K562 (cell line): ENCODE measurements around the gene CAPN2. TPM values are rescaled to one million over a fixed set of nuclear protein-coding genes. Genes with fewer than 3 reads are reported as not detected.
A peak's percentile ranks its signal among the peaks of the same experiment; 100 is the strongest.

Experiments
- ATAC-seq: fragments of 200-7000 bp; cut with Tn5 transposase; 3 replicates; pipeline ENCODE4 v1.9.1; 2020; ENCODE audit warnings: moderate library complexity
- BruUV-seq: library from RNA; stranded (reverse); fragments of 400-500 nt; replicated peaks from 2 replicates; lab custom pipeline; 2021; lab: Mats Ljungman, UMichigan
- CTCF ChIA-PET: fragments of 300-600 bp; formaldehyde crosslinking; extraction: SDS; loops from one replicate; lab custom pipeline; 2021; ENCODE audit warnings: low intra/inter-chr PET ratio; lab: Yijun Ruan, JAX
- POLR2A ChIA-PET: fragments of 300-600, 350-650 bp; sonication (Branson Sonifier 250); formaldehyde crosslinking; extraction: SDS; loops from one replicate; lab custom pipeline; 2021; ENCODE audit warnings: antibody characterized with exemption, inconsistent platforms; lab: Yijun Ruan, JAX
- DNase-seq, 4 experiments: peaks; one replicate each; pipeline versions ENCODE4 v3.0.0 to v3.0.0-alpha.2; 2011 to 2018; ENCODE audit warnings: low spot score in 3 of 4, mixed read lengths in 3 of 4; ENCODE audit errors: extremely low read depth in 1 of 4
- FAIRE-seq: peaks from 2 replicates; lab custom pipeline; 2011; peaks lifted over from hg19 to GRCh38; lab: Jason Lieb, UNC
- H2AFZ ChIP-seq: 2 replicates; pipeline ENCODE4 v1.6.0; 2011; ENCODE audit warnings: low read depth, low read length, control low read depth, inconsistent platforms
- H3K27ac ChIP-seq: fragments of 200-600 bp; 3 replicates; pipeline ENCODE4 v1.8.0; 2011; ENCODE audit warnings: low read depth, mild to moderate bottlenecking, control low read depth, inconsistent platforms, low read length, moderate library complexity, mixed read lengths; ENCODE audit errors: extremely low read depth
- H3K27me3 ChIP-seq, 2 experiments: fragments of 300-600 bp in 1 of 2; 2 replicates in 1 of 2; 3 replicates in 1 of 2; pipeline versions ENCODE4 v1.6.0 to v1.8.0; 2011; ENCODE audit warnings: inconsistent platforms in 2 of 2, low read length in 2 of 2, mild to moderate bottlenecking in 1 of 2, mixed read lengths in 1 of 2, moderate library complexity in 1 of 2; ENCODE audit not compliant: control insufficient read depth in 2 of 2, insufficient read depth in 2 of 2
- H3K36me3 ChIP-seq: fragments of 300-600 bp; 3 replicates; pipeline ENCODE4 v1.8.0; 2011; ENCODE audit warnings: mild to moderate bottlenecking, low read length, inconsistent platforms; ENCODE audit not compliant: control insufficient read depth, insufficient read depth
- H3K4me1 ChIP-seq, 2 experiments: fragments of 200-600 bp in 1 of 2; replicated peaks in 1 of 2; 2 replicates in 1 of 2; 3 replicates in 1 of 2; pipeline versions ENCODE4 v1.5.1 to v1.8.0; 2011; ENCODE audit warnings: inconsistent platforms in 2 of 2, low read length in 2 of 2, mild to moderate bottlenecking in 1 of 2, mixed read lengths in 1 of 2, moderate library complexity in 1 of 2; ENCODE audit not compliant: control insufficient read depth in 2 of 2, insufficient read depth in 2 of 2
- H3K4me2 ChIP-seq: 2 replicates; pipeline ENCODE4 v1.6.1; 2011; ENCODE audit warnings: low read length, control low read depth, inconsistent platforms, mixed read lengths; ENCODE audit not compliant: insufficient read depth
- H3K4me3 ChIP-seq: fragments of 200-600 bp; sonication (generic), shearing (Covaris generic); 2 replicates; pipeline ENCODE4 v1.5.1; 2016; ENCODE audit warnings: control low read depth, inconsistent platforms
- H3K79me2 ChIP-seq: fragments of 200-600 bp; 3 replicates; pipeline ENCODE4 v1.8.0; 2011; ENCODE audit warnings: low read length, inconsistent platforms; ENCODE audit not compliant: control insufficient read depth, insufficient read depth
- H3K9ac ChIP-seq, 2 experiments: 2 replicates each; pipeline versions ENCODE4 v1.6.0 to v1.6.1; 2011; ENCODE audit warnings: low read depth in 2 of 2, low read length in 2 of 2, control low read depth in 1 of 2, inconsistent platforms in 1 of 2, mild to moderate bottlenecking in 1 of 2, mixed read lengths in 1 of 2; ENCODE audit not compliant: insufficient read depth in 1 of 2
- H3K9me1 ChIP-seq: one replicate; pipeline ENCODE4 v1.6.0; 2011; ENCODE audit warnings: inconsistent platforms, mild to moderate bottlenecking, low read length, moderate library complexity; ENCODE audit not compliant: control insufficient read depth, insufficient read depth
- H3K9me3 ChIP-seq: replicated peaks from 2 replicates; pipeline ENCODE4 v1.5.1; 2011; ENCODE audit warnings: low read depth, low read length, inconsistent platforms; ENCODE audit not compliant: control insufficient read depth, insufficient read depth
- H4K20me1 ChIP-seq: replicated peaks from 2 replicates; pipeline ENCODE4 v1.6.1; 2011; ENCODE audit warnings: low read length, inconsistent platforms, mixed read lengths; ENCODE audit not compliant: control insufficient read depth, insufficient read depth
- ARNT ChIP-seq, 2 experiments: fragments of 450-650 bp; IDR thresholded peaks; 2 replicates each; pipeline ENCODE4 v1.6.1; 2016; ENCODE audit warnings: mild to moderate bottlenecking in 1 of 2
- E2F8 ChIP-seq: fragments of 450-650 bp; IDR thresholded peaks from 2 replicates; pipeline ENCODE4 v1.7.1; 2018; ENCODE audit warnings: mild to moderate bottlenecking, low read depth; ENCODE audit not compliant: partially characterized antibody
- FOXJ3 ChIP-seq: sonication (generic); formaldehyde crosslinking; IDR thresholded peaks from 2 replicates; pipeline ENCODE4 v1.4.0; 2020; ENCODE audit warnings: mild to moderate bottlenecking, missing genetic modification reagents
- GATAD2B ChIP-seq: fragments of 450-650 bp; IDR thresholded peaks from 2 replicates; pipeline ENCODE4 v1.6.1; 2017; ENCODE audit warnings: mild to moderate bottlenecking, borderline replicate concordance
- MTA1 ChIP-seq: fragments of 450-650 bp; IDR thresholded peaks from 2 replicates; pipeline ENCODE4 v1.6.1; 2017; ENCODE audit warnings: borderline replicate concordance
- SMAD2 ChIP-seq: fragments of 150-350 bp; IDR thresholded peaks from 2 replicates; pipeline ENCODE4 v1.6.1; 2014; ENCODE audit warnings: low read depth, mild to moderate bottlenecking, low read length
- TEAD4 ChIP-seq, 2 experiments: sonication (generic) in 1 of 2; formaldehyde crosslinking in 1 of 2; IDR thresholded peaks; 2 replicates each; pipeline versions ENCODE4 v1.6.1 to v1.8.0; 2012 to 2022; ENCODE audit warnings: borderline replicate concordance in 1 of 2, inconsistent platforms in 1 of 2, low read length in 1 of 2, mild to moderate bottlenecking in 1 of 2, missing genetic modification reagents in 1 of 2
- ZNF212 ChIP-seq: fragments of 450-650 bp; formaldehyde crosslinking; IDR thresholded peaks from 2 replicates; pipeline ENCODE4 v1.4.0; 2020; ENCODE audit warnings: mild to moderate bottlenecking
- ZNF561 ChIP-seq: fragments of 450-650 bp; formaldehyde crosslinking; conservative IDR thresholded peaks from 2 replicates; pipeline ENCODE4 v1.4.0; 2020; ENCODE audit warnings: mild to moderate bottlenecking, moderate library complexity
- WGBS: fragments of 100-300 bp; shearing (Covaris generic); methylation state at CpG from one replicate; pipeline ENCODE4 v1.1.6; 2016; ENCODE audit warnings: low coverage, mixed read lengths; ENCODE audit not compliant: insufficient coverage; ENCODE audit errors: missing lambda C conversion rate; 5-methylcytosine and 5-hydroxymethylcytosine counted together
- in situ Hi-C: fragments of 300-500 bp; cut with MboI; formaldehyde crosslinking; loops from 4 replicates; pipeline ENCODE4 v1.15.0; 2018; ENCODE audit warnings: inconsistent platforms, mixed read lengths
- intact Hi-C: fragments of 100-400 bp; cut with micrococcal nuclease; formaldehyde crosslinking; loops from 2 replicates; pipeline ENCODE4 v1.14.2; 2022
- polyA plus RNA-seq, 8 experiments: library from polyadenylated mRNA; depleted of rRNA in 4 of 8; stranded (reverse) in 5 of 8; unstranded in 3 of 8; fragments of >200 nt; fragmentation: Nextera tagmentation in 2 of 8; fragmentation: Illumina TruSeq in 1 of 8; extraction: Ambion mirVana in 2 of 8; extraction: Trizol in 1 of 8; gene quantifications; 2 replicates each; pipeline versions ENCODE4 v1.2.1 to v1.2.3, GENCODE V29; 2011 to 2014; ENCODE audit warnings: inconsistent platforms in 1 of 8, missing spikeins in 1 of 8
- total RNA-seq, 7 experiments: library from RNA; depleted of rRNA in 6 of 7; stranded (reverse); fragments of >200 nt in 6 of 7; fragmentation: Illumina TruSeq in 2 of 7; extraction: Trizol in 2 of 7; gene quantifications; 2 replicates each; pipeline versions ENCODE4 v1.2.1 to v1.2.3, GENCODE V29; 2011 to 2021; ENCODE audit warnings: low replicate concordance in 1 of 7
- TF ChIP-seq, protein P1 (sequence below), 2 experiments: IDR thresholded peaks in 1 of 2; conservative IDR thresholded peaks in 1 of 2; 2 replicates each; pipeline ENCODE4 v1.6.1; 2016; ENCODE audit warnings: low read depth in 2 of 2, mild to moderate bottlenecking in 1 of 2, missing compliant biosample characterization in 1 of 2, missing genetic modification characterization in 1 of 2, moderate library complexity in 1 of 2
- TF ChIP-seq, protein P2 (sequence below): fragments of 250-450 bp; sonication (Bioruptor Pico); IDR thresholded peaks from 2 replicates; pipeline ENCODE4 v1.5.0; 2021; ENCODE audit warnings: mild to moderate bottlenecking, moderate library complexity

Gene CAPN2
- total and polyA plus RNA-seq, 9 of the 15 experiments (the other 6 are each of a cell fraction or from before 2014, with no cell fraction given) = 24.6 to 157 (median 101) TPM

DNA sequence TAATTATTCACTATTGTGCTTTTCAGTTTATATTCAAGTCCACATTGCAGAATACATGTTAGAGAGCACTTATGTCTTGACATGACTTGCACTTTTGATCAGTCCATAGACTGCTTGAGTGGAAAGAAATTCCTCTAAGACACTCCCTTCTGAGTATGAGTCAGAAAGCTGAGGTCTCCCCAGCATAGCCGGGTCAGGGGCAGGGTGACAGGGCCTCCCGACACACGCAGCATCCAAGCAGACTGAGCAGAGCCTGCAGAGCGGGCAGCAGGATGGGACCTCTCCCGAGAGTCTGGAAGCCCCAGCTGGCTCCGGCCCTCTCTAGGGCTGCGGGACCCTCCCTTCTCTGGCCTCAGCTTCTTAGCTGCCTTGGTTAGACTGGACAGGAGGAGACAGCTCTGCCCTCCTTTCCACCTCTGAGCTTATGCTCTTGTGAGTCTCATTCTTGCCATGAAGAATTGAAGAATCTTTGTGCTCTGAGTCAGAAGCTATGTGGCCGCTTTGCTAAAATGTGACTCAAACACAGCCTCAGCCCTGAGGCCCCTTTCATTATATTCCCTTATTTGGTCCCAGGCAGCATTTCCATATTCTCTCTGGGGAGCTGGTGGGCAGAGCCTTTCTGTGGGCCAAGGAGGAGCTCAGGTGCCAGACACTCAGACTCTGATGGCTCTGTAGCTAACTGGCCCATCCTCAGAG lies 11.2 kb upstream of the CAPN2 start:
- no peaks in the 10 kb centered on the region for H4K20me1 ChIP-seq
- in situ Hi-C loops (loop anchor here (25.0 kb wide), 1 partner anchor 211 kb away; no protein-coding TSS in a partner anchor), intact Hi-C loops (loop anchor here (10.0 kb wide), 1 partner anchor 1224 kb away; the partner anchor contains the start of gene DNAH14)
- FAIRE-seq = peak; percentile 96
- H3K4me2 ChIP-seq = peak overlapping the region; percentile 73
- DNase-seq = peak; percentile 79 to 93 (median 85)
- no peaks in the 10 kb centered on the region for H3K79me2 ChIP-seq
- POLR2A ChIA-PET = interaction anchor here (0.5 to 1.6 kb wide), 9 partner anchors 9 to 607 kb away, joined by 3 to 8 read pairs (median 4); no protein-coding TSS in a partner anchor
- CTCF ChIA-PET = interaction anchor here (0.7 kb wide), 1 partner anchor 769 kb away, joined by 3 read pairs; no protein-coding TSS in a partner anchor
- H3K9me3 ChIP-seq = no peaks in the 10 kb centered on the region
- no peaks in the 10 kb centered on the region for H3K9me1 ChIP-seq
- H2AFZ ChIP-seq = peak overlapping the region; percentile 92
- peak overlapping the region; percentile 53 to 81 for H3K9ac ChIP-seq
- peak; percentile 93 for ATAC-seq
- WGBS = 6% methylated on average over 8 of the region's 8 CpGs
- H3K27me3 ChIP-seq = no peaks in the 10 kb centered on the region
- H3K4me1 ChIP-seq = peaks cover 17 to 29% of the 10 kb centered on the region in 2 experiments
- H3K36me3 ChIP-seq = no peaks in the 10 kb centered on the region
- peak overlapping the region; percentile 70 for H3K27ac ChIP-seq
- BruUV-seq = no TSS peak
- no peak overlapping the region for H3K4me3 ChIP-seq
- TF ChIP-seq MTA1 (0 out of 2 replicates have a peak, but pooled peaks have one; percentile 23), ARNT (IDR thresholded peaks at IDR 0.05) (no peak), TEAD4 (IDR thresholded peaks at IDR 0.05; ENCODE audit: low read length) (peak; percentile 59), TEAD4 (CRISPR knock-in tag; IDR thresholded peaks at IDR 0.05; ENCODE audit: borderline replicate concordance) (no peak), ZNF212 (CRISPR knock-in tag) (no peak), SMAD2 (no peak), FOXJ3 (CRISPR knock-in tag) (no peak), ZNF561 (CRISPR knock-in tag) (no peak), E2F8 (no peak), GATAD2B (no peak)
- TF ChIP-seq, protein P1, sequence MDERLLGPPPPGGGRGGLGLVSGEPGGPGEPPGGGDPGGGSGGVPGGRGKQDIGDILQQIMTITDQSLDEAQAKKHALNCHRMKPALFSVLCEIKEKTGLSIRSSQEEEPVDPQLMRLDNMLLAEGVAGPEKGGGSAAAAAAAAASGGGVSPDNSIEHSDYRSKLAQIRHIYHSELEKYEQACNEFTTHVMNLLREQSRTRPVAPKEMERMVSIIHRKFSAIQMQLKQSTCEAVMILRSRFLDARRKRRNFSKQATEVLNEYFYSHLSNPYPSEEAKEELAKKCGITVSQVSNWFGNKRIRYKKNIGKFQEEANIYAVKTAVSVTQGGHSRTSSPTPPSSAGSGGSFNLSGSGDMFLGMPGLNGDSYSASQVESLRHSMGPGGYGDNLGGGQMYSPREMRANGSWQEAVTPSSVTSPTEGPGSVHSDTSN (CRISPR knock-in tag; IDR thresholded peaks at IDR 0.05; ENCODE audit: low read depth) = no peak
- TF ChIP-seq, protein P1 (tag; conservative IDR thresholded peaks at IDR 0.05; ENCODE audit: low read depth) = no peak
- TF ChIP-seq, protein P2, sequence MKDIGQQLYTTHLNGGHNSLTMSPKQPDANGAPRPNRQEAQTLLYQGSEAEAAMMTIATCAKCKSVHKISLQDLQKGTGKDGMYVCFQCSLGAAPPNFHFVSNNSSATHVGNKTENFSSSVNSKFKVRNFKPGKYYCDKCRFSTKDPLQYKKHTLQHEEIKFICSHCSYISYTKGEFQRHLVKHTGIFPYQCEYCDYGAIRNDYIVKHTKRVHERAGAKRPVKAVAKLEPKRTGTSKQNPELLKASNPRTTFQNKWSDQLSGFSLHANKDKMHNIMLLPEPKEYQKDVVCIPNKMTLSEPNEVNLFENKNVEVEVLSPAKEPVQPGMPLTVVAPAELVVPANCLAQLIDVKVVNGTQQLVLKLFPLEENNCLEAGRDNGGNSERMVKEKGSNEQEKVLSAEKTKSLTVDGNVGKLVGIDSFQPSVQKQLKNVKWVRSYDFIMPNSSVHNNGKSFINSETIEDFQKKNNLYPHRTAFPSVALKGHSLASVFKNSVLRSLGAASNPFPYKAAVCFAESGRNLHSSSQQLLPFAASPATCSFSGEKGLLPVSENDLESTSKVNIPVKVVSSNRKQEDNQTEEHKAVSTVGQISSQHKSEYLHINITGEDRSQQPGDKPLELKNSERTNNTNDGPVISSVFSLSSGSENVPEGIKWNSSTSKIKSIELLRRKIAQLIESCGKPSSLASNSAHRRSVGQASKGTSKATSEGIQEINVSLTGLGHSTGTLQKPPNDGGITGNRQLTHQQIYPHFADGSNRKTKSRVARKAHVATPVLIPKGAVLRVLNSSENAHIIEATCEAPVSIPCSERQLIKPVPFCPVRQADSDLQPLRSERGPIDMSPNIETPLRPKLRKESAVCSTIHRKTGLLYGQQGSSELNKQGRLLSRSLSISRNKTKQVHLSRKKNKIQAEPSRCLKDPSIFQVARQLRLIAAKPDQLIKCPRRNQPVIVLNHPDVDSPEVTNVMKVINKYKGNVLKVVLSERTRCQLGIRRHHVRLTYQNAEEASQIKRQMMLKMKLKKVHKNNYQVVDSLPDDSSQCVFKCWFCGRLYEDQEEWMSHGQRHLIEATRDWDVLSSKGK (CRISPR knock-in tag) = no peak
